ENCODE results near the gene SORL1. TPM values are rescaled to one million over a fixed set of nuclear protein-coding genes. Genes with fewer than 3 reads are reported as not detected.
"Not testable (repeated sequence)": the region's sequence is repeated elsewhere in the genome, so short reads cannot be mapped to it uniquely, and the experiment has no call there.

Gene SORL1
- total RNA-seq, 1 donor = 216 TPM

- Histone ChIP-seq H3K4me3 (ENCODE audit: low read length) (no peak overlapping the region), H3K4me1 (ENCODE audit: insufficient read depth, low read length) (no peaks in the 10 kb centered on the region), H3K27me3 (ENCODE audit: insufficient read depth, low read length) (no peaks in the 10 kb centered on the region), H3K9me3 (ENCODE audit: low read depth, low read length) (no peaks in the 10 kb centered on the region)
Observed at GRCh38 chr11:121618516-121618915, 166.4 kb downstream of the SORL1 start.

- Histone ChIP-seq H3K4me1 (ENCODE audit: insufficient read depth, low read length) (no peaks in the 10 kb centered on the region), H3K27me3 (ENCODE audit: insufficient read depth, low read length) (no peaks in the 10 kb centered on the region), H3K4me3 (ENCODE audit: low read length) (no peak overlapping the region), H3K9me3 (ENCODE audit: low read depth, low read length) (no peaks in the 10 kb centered on the region)
Observed at GRCh38 chr11:121625777-121626506, 173.8 kb downstream of the SORL1 start.

- Histone ChIP-seq H3K9me3 (ENCODE audit: low read depth, low read length) (no peaks in the 10 kb centered on the region), H3K27me3 (ENCODE audit: insufficient read depth, low read length) (no peaks in the 10 kb centered on the region), H3K4me3 (ENCODE audit: low read length) (no peak overlapping the region), H3K4me1 (ENCODE audit: insufficient read depth, low read length) (no peaks in the 10 kb centered on the region)
Observed at GRCh38 chr11:121626507-121626875, 174.4 kb downstream of the SORL1 start.

DNA sequence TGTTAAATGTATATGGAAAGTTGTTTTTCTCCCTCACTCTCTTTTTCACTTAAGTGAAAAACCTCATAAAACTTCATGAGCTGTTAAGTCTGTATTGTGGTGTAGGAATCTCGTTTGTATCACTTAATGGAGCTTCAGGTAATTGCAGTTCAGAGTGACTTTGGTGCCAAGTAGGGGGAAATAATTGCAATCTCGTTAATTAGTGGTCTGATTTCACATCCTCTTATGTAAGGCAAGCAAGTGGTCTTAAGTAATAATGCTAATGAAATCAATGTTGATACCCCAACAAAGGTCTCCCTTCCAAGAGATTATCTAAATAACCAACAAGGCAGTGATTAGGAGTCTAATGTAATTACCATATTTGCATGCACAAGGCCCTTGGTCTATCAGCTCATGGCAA lies 174.9 kb downstream of the SORL1 start:
- Histone ChIP-seq H3K4me1 (ENCODE audit: insufficient read depth, low read length) (no peaks in the 10 kb centered on the region), H3K9me3 (ENCODE audit: low read depth, low read length) (no peaks in the 10 kb centered on the region), H3K27me3 (ENCODE audit: insufficient read depth, low read length) (no peaks in the 10 kb centered on the region), H3K4me3 (ENCODE audit: low read length) (no peak overlapping the region)

DNA sequence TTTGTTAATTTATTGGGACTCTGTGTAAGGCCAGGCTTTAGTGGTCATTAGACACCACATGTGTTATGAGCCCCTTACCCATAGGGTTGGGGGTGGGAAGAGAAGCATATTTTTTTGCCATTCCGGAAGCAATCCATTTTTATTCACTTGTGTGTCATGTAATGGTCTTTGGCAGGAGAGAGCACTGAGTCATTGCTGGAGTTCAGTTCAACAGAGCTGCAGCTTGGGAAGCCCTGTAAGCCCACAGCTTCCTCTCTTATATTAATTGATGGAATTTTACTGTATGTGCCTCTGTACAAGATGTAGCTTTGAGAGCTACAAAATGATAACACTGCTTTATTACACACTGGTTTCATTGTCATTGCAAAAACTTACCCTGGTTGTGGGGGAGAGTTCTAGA lies 177.9 kb downstream of the SORL1 start:
- Histone ChIP-seq H3K4me3 (ENCODE audit: low read length) (no peak overlapping the region), H3K9me3 (ENCODE audit: low read depth, low read length) (no peaks in the 10 kb centered on the region), H3K27me3 (ENCODE audit: insufficient read depth, low read length) (no peaks in the 10 kb centered on the region), H3K4me1 (ENCODE audit: insufficient read depth, low read length) (no peaks in the 10 kb centered on the region)

DNA sequence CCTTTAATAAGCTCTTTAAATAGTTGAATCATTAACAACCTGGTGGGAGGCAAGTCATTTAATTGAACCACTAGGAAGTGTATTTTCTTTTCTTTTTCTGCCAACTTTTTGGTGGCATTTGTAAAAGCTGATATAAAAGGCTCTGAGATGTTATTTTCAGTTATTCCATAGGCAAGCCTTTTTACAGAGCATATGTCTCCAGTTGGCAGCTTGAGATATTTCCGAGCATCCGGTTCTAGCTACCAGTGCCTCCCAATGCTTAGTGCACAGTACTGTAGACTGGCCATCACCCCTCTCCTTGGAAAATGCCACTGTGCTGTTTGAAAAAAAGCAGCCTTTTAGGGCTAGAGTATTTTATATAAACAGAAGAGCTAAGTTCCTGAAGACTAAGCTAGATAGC lies 179.3 kb downstream of the SORL1 start:
- Histone ChIP-seq H3K4me3 (ENCODE audit: low read length) (no peak overlapping the region), H3K27me3 (ENCODE audit: insufficient read depth, low read length) (no peaks in the 10 kb centered on the region), H3K9me3 (ENCODE audit: low read depth, low read length) (no peaks in the 10 kb centered on the region), H3K4me1 (ENCODE audit: insufficient read depth, low read length) (no peaks in the 10 kb centered on the region)

DNA sequence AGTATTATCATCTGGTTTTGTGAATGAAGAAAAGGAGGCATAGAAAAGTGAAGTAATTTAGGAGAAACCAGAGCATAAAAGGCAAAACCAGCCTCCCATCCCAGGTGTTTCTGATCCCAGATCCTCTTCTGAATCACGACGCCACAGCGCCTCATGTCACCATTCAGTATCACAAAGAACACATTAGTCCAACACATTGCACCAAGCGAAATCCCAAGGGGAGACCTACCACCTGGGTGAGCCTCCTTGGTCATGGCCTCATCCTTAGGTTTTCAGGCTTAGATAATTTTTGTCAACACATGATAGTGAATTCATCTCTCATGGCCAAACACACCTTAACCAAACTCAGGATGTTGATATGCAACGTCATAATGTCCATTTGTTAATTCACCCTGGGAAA lies 182.2 kb downstream of the SORL1 start:
- H3K4me1 ChIP-seq (ENCODE audit: insufficient read depth, low read length) = no peaks in the 10 kb centered on the region
- no peaks in the 10 kb centered on the region for H3K9me3 ChIP-seq (ENCODE audit: low read depth, low read length)
- no peaks in the 10 kb centered on the region for H3K27me3 ChIP-seq (ENCODE audit: insufficient read depth, low read length)
- H3K4me3 ChIP-seq (ENCODE audit: low read length) = no peak overlapping the region

DNA sequence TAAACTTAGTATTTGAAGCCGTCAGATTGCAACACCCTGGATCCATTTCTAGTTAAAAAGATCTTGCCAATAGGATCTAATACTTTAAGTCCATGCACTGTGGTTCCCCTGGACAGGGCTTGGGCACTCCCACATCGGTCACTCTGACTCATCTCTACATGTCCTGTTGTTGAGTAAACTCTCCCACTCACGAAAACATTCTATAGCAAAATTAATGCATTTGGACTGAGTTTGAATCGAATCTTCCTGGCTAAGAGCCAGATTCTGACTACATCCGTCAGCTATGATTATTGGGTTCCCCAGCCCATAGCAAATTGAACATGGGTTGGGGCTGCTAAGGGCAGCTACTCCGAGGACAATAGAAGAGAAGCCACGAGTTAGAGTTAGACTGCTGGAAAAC lies 182.8 kb downstream of the SORL1 start:
- no peaks in the 10 kb centered on the region for H3K9me3 ChIP-seq (ENCODE audit: low read depth, low read length)
- H3K27me3 ChIP-seq (ENCODE audit: insufficient read depth, low read length) = no peaks in the 10 kb centered on the region
- H3K4me3 ChIP-seq (ENCODE audit: low read length) = no peak overlapping the region
- H3K4me1 ChIP-seq (ENCODE audit: insufficient read depth, low read length) = no peaks in the 10 kb centered on the region

- H3K27me3 ChIP-seq (ENCODE audit: insufficient read depth, low read length) = no peaks in the 10 kb centered on the region
- H3K4me3 ChIP-seq (ENCODE audit: low read length) = no peak overlapping the region
- H3K9me3 ChIP-seq (ENCODE audit: low read depth, low read length) = no peaks in the 10 kb centered on the region
- H3K4me1 ChIP-seq (ENCODE audit: insufficient read depth, low read length) = no peaks in the 10 kb centered on the region
Observed at GRCh38 chr11:121636081-121636799, 184.1 kb downstream of the SORL1 start.

DNA sequence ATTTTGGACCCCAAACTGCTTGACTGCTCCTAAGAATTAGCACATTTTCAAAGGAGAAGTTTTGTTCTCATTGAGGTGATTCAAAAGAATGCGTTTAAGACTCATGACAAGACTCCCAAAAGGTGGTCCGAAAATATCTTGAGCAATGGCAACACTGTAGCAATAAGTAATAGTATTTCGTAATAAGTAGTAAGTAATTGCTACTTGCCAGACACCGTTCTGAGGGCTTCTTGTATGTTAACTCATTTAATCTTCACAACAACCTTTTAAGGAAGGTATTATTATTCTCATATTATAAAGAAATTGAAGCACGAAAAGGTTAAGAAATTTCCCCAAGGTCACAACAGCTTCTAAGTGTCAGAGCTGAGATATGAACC lies 184.7 kb downstream of the SORL1 start:
- Histone ChIP-seq H3K27me3 (ENCODE audit: insufficient read depth, low read length) (no peaks in the 10 kb centered on the region), H3K9me3 (ENCODE audit: low read depth, low read length) (no peaks in the 10 kb centered on the region), H3K4me3 (ENCODE audit: low read length) (no peak overlapping the region), H3K4me1 (ENCODE audit: insufficient read depth, low read length) (no peaks in the 10 kb centered on the region)

DNA sequence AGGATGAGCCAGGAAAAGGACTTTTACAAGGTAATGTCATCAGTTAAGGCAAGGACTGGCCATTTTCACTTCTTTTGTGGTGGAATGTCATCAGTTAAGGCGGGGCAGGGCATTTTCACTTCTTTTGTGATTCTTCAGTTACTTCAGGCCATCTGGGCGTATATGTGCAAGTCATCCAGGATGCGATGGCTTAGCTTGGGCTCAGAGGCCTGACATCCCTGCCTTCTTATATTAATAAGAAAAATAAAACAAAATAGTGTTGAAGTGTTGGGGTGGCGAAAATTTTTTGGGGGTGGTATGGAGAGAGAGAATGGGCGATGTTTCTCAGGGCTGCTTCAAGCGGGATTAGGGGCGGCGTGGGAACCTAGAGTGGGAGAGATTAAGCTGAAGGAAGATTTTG lies 185.5 kb downstream of the SORL1 start:
- H3K9me3 ChIP-seq (ENCODE audit: low read depth, low read length); H3K4me1 ChIP-seq (ENCODE audit: insufficient read depth, low read length); H3K27me3 ChIP-seq (ENCODE audit: insufficient read depth, low read length); H3K4me3 ChIP-seq (ENCODE audit: low read length): not testable (repeated sequence)

DNA sequence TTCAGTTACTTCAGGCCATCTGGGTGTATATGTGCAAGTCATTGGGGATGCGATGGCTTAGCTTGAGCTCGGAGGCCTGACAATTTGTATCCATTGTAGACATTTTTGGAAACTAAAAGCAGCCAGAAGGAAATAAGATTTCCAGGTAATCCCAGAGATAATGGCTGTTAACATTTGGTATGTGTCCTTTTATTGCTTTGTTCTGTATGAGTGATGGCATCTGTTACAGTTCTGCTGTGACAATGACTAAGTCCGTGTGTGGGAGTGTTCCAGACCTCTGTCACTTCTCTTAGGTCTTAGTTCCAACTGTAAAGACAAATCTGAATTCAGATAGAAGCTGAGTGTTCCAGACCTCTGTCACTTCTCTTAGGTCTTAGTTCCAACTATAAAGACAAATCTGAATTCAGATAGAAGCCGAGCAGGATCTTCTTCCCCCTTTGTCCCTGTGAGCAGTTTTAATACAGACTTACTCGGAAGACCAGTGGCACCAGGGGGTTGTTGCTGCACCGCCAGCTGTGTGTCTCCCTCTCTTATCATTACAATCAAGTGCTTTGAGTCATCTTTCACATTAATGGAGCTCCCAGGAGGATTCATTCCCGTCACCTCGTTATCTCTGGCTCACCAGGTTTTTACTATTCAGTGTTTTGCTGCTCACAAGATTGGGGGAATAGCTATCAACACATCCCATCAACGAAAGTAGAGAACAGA lies 191.5 kb downstream of the SORL1 start:
- no peaks in the 10 kb centered on the region for H3K27me3 ChIP-seq (ENCODE audit: insufficient read depth, low read length)
- H3K9me3 ChIP-seq (ENCODE audit: low read depth, low read length) = no peaks in the 10 kb centered on the region
- H3K4me3 ChIP-seq (ENCODE audit: low read length) = no peak overlapping the region
- H3K4me1 ChIP-seq (ENCODE audit: insufficient read depth, low read length) = no peaks in the 10 kb centered on the region

DNA sequence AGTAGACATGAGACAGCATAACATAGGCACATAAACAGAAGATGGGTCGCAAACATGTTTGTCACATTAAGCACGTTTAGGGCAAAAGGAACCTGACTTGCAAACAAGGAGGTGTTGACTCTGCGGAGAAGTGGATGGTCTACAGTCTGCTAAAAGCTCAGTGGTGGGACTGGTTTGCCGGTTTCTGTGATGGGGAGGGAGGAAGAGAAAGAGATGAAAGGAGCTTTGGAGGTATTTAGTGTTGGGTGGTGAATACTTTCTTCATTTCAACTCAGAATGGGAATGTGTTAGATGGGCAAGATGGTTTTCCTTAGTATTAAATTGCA lies 192.0 kb downstream of the SORL1 start:
- Histone ChIP-seq H3K9me3 (ENCODE audit: low read depth, low read length) (no peaks in the 10 kb centered on the region), H3K4me1 (ENCODE audit: insufficient read depth, low read length) (no peaks in the 10 kb centered on the region), H3K27me3 (ENCODE audit: insufficient read depth, low read length) (no peaks in the 10 kb centered on the region), H3K4me3 (ENCODE audit: low read length) (no peak overlapping the region)

- no peaks in the 10 kb centered on the region for H3K27me3 ChIP-seq (ENCODE audit: insufficient read depth, low read length)
- H3K4me1 ChIP-seq (ENCODE audit: insufficient read depth, low read length) = no peaks in the 10 kb centered on the region
- H3K4me3 ChIP-seq (ENCODE audit: low read length) = no peak overlapping the region
- no peaks in the 10 kb centered on the region for H3K9me3 ChIP-seq (ENCODE audit: low read depth, low read length)
Observed at GRCh38 chr11:121645001-121645400, 192.9 kb downstream of the SORL1 start.

GRCh38 chr11:121645596-121645995 lies 193.5 kb downstream of the SORL1 start:
- H3K4me3 ChIP-seq (ENCODE audit: low read length) = no peak overlapping the region
- no peaks in the 10 kb centered on the region for H3K4me1 ChIP-seq (ENCODE audit: insufficient read depth, low read length)
- no peaks in the 10 kb centered on the region for H3K27me3 ChIP-seq (ENCODE audit: insufficient read depth, low read length)
- H3K9me3 ChIP-seq (ENCODE audit: low read depth, low read length) = no peaks in the 10 kb centered on the region

- H3K4me3 ChIP-seq (ENCODE audit: low read length) = no peak overlapping the region
- H3K27me3 ChIP-seq (ENCODE audit: insufficient read depth, low read length) = no peaks in the 10 kb centered on the region
- H3K9me3 ChIP-seq (ENCODE audit: low read depth, low read length) = no peaks in the 10 kb centered on the region
- peaks cover 8% of the 10 kb centered on the region for H3K4me1 ChIP-seq (ENCODE audit: insufficient read depth, low read length)
Observed at GRCh38 chr11:121648306-121648705, 196.2 kb downstream of the SORL1 start.

Measured in mononuclear cell (primary cell).